AG20443 (cell line): ENCODE results near the gene MSANTD2.
"Not testable (repeated sequence)": the region's sequence is repeated elsewhere in the genome, so short reads cannot be mapped to it uniquely, and the experiment has no call there.

Source experiments
- DNase-seq: peaks from one replicate; pipeline ENCODE4 v3.0.0; 2012; ENCODE audit warnings: low spot score, mixed read lengths

Gene MSANTD2

GRCh38 chr11:124776865-124777645 lies 23.2 kb downstream of the MSANTD2 start:
- no peak for DNase-seq

- DNase-seq: not testable (repeated sequence)
Observed at GRCh38 chr11:124770959-124771358, 29.2 kb downstream of the MSANTD2 start.

GRCh38 chr11:124769806-124770774 lies 30.1 kb downstream of the MSANTD2 start:
- no peak for DNase-seq

DNA sequence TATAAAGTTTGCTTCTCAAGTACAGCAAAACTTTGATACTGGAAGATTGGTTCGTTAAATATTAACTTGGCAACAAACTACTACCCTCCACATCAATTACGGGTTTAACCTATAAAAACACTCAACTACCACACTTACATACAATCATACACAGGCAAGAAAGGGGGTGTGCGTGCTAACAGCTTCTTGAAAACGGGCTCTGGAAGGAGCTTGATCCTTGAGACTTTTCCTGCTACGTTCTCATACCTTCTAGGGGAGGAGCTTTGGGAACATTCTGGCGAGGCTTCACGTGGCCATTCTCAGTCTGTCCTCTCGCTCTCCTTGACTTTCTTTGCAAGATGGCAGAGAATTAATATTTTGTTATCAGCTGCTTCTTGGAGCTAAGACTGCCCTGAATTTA lies 31.3 kb downstream of the MSANTD2 start:
- DNase-seq: no peak

- DNase-seq: no peak
Observed at GRCh38 chr11:124766156-124766555, 34.0 kb downstream of the MSANTD2 start.

DNA sequence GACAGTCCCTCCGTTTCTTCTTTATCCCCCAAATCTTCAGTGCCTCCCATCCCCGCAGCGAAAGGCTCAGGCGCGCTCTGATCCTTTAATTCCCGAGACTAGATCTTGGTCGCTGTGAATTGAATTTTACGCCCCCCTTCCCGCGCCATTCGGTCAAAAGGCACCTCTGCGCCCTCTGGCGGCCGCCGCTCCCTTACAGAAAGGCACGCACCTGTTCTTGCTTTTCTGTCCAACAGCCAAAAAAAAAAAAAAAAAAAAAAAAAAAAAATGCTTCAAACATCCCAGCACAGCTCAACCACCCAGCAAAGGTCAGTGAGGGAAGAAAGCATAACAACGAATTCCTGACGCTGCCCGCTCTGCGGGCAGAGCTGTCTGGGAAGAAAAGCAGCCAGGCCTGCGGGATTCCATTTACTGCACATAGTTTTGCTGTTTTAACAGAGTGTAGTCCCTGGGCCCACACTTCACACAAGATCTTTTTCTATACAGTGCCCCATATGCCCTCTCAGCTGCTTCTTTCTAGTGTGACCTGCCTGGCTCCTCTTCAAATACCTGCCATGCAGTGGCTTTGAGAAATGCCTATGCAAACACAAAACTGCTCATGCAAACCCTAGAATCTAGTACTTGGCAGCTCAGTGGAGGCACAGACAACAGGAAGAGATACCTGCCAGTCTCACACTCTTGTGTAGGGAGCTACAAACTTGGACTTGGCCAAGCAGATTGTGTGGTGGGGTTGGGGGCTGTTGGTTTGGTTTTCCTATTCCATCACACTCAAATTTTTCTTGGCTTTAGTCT lies 36.9 kb downstream of the MSANTD2 start:
- peak; percentile 73 for DNase-seq

DNA sequence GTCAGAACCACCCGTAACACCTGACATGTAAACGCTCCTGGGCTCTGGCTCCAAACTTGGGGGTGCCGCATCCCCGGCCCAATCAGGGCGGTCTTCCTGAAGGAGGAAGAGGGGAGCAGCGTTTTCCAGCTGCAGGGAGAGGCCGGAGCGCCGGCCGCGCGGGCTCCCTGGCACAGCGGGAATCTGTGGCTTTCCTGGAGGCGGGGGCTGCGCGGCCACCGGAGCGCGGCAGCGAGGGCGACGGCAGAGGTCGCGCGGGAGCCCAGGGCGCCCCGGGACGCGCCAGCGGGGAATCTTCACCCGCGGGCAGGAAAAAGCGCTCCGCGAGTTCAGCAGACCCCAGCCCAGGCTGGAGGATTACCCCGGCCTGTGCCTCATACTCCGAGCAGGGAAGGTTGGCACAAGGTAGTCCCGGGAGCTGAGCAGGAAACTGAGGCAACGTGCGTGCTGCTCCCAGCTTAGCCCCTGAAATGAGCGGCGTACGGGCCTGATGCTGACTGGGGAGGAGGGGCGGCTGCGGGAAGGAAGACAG lies 37.5 kb downstream of the MSANTD2 start:
- DNase-seq: no peak

- DNase-seq: no peak
Observed at GRCh38 chr11:124762105-124762623, 38.0 kb downstream of the MSANTD2 start, which contains the start of gene ESAM. ESAM (minus strand) TSS chr11:124762290; CDS start chr11:124762154, 136 bp downstream.

GRCh38 chr11:124761301-124762104 lies 38.7 kb downstream of the MSANTD2 start:
- DNase-seq: no peak

DNA sequence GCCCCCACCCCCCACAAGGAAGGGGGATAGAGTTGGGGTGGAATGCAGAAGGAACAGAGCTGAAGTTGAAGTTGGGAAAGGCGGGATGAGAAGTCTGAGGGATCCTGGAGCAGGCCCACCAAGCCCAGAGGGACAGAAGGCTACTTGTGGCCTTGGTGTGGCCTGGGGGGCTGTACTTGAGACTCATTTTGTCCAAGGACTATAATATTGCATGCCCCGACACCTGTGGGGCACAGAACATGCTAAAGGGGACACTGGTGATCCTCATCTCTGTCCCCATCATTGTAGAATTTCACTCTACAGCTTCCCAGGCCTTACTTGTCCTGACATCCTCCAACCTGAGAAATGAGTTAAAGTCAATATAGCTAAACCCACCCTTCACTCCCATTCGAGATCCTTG lies 39.4 kb downstream of the MSANTD2 start:
- no peak for DNase-seq

GRCh38 chr11:124760205-124760652 lies 40.0 kb downstream of the MSANTD2 start:
- no peak for DNase-seq

DNA sequence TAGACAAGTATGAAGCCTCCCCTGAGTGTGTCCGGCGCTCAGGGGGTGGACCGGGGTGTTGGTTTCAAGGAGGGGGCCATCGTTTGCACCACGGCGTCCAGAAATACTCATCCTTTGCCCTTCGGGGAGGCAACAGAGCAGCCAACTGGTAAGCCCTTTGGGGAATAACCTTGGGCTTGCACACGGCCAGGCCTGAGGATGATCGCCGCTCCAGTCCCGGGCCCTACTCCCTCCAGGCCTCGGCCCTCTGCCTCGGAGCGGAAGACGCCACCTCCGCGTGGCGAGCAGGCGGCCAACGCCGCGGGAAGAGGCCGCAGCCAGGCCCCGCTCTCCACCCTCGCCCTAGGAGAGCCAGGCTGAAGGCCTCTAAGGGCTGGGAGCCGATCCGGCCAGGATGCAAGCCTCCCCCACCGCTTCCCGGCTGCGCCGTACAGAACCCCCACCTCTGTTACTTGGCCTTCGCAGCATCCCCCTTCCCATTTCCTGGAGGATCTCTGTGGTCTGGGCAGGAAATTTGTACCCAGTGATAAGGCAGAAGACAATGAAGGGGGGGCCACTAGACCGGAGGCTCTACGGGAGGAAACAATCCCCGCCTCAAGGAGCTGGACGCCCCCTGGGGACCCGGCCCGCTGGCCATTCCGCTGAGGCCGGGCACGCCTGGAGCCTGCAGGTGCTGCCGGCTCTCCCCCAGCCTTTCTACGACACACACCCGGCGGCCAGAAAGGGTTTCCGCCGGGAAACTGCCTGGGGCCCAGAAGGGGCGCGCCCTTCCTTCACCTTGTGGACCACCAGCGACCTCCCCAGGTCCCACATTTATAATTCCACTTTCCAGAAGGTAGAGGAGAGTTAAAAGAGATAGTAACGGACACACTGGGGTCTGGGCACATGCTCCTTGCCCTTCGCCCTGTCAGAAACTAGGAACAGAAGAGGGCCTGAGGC lies 40.7 kb downstream of the MSANTD2 start:
- DNase-seq: no peak

DNA sequence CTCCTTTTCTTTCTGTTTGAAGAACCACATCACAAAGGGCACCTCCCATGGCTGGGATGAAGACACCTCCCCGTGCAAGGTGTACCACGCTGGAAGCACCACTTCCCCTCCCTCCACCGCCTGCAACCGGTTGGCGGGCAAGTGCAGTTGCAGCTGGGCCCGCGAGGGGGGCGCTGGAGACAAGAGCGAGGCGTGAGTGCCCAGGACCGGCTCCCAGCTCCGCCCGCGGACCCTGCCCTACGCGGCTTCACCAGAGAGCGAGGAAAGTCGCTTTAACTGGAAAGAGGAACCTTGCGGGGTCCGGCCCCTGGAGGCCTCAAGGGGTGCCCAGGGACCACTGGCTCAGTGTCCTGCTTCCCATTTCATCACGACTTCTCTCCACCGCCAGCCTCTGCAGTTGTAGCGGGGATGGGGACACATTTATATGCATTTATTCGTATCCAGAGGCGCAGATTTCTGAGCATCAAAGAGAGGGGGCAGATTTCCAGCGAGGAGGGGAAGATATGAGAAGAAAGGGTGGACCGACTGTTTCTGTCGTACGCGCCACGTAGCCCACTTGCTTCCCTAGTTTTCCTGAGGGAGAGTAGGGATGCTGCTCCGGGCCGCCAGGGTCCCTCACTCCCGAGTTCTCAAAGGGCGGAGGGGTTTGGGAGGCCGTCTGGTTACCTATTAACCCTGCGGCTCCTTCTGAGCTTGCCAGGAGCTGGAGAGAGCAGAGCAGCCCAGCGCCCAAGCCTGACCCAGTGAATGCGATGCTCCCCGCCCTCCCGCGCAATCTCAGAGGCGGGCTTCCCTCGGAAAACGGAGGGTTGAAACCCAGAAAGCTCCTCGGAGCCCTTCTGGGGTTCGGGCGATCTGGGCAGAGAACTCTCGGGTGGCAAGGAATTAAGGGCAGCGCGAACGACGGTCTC lies 41.6 kb downstream of the MSANTD2 start:
- peak; percentile 88 for DNase-seq

DNA sequence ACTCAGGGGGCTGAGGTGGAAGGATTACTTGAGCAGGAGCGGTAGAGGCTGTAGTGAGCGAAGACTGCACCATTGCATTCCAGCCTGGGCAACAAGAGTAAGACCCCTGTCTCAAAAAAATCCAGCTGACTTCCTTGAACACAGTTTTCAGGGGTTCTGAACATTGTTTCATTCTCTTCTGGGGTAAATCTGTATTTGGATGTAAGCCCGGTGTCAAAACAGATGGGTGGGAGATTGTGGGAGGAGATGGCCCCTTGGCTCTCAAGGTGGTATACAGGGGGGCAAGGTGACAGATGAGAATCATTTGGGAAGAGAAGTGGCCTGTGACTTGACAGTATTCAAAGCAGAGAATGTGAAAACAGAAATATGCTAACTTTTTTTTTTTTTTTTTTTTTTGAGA lies 42.9 kb downstream of the MSANTD2 start:
- DNase-seq: no peak

DNA sequence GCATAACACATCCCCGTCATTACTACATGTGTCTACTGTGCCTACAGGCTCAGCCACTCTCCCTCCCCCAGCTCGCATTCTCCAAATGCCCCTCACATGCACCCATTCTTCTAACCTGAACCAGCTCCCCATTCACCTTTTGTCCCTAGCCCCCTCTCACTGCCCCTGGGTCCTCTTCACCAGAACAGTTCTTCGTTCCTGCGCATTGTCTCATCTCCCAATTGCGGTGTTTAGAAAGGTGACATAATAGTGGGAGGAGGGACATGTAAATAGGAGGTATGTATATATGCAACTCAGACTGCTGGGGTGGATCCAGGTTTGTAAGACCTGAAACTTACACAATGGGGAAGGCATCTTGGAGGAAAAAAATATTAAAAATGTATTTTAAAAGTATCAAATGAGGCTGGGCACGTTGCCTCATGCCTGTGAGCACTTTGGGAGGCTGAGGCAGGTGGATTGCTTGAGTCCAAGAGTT lies 43.4 kb downstream of the MSANTD2 start:
- DNase-seq: no peak

- DNase-seq: no peak
Observed at GRCh38 chr11:124756033-124756752, 44.0 kb downstream of the MSANTD2 start.

DNA sequence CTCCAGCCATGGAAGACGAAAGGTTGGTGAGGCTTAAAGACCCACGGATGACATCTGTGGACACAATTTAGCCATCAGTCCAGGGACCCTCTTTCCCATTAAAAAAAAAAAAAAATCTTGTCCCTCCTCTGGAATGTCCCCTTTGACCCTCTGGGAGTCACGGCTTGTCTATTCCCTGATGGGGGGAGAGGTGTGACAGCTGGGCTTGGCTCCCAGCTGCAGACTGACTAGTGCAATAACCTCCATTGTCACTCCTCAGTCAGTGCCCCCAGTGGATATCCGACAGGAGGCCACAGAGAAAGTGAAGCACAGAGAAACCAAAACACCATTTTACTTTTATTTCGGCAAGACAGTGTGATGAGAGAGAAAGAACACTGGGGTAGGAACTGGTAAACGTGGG lies 45.5 kb downstream of the MSANTD2 start:
- no peak for DNase-seq

DNA sequence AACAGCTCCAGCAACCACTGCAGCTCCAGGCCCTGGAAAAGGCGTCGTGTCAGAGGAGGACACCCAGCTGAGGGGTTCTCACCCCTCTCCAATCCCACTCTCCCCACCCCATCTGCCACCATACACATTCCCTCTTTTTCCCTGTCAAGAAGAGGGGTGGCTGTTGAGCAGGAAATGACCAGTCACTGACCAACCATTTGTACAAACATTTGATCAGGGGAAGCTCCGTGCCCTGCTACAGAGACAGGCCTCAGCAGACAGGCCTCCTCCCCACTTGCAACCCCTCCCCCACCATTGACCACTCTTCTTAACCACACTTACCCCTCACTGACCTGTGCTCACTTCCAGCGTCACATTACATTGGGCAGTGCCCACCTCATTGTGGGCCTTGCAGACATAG lies 45.9 kb downstream of the MSANTD2 start:
- no peak for DNase-seq
